Thoracic aorta (tissue), 2 donors: ENCODE results near the gene TBX4. TPM values are rescaled to one million over a fixed set of nuclear protein-coding genes. Genes with fewer than 3 reads are reported as not detected.
A peak's percentile ranks its signal among the peaks of the same experiment; 100 is the strongest.

ENCODE experiments used
- ATAC-seq: fragments of 150-250 bp; one replicate; pipeline ENCODE4 v1.8.0; 2017; ENCODE audit warnings: low read depth; ENCODE audit not compliant: insufficient number of reproducible peaks, low FRiP score
- DNase-seq: peaks from one replicate; pipeline ENCODE4 v3.0.0-alpha.2; 2020; ENCODE audit warnings: low spot score
- H3K27ac ChIP-seq, 2 donors: fragments of 200-600 bp; sonication (generic); 1 replicate in 1 of 2; 2 replicates in 1 of 2; pipeline ENCODE4 v1.5.1; 2016; ENCODE audit warnings: mild to moderate bottlenecking in 2 of 2, moderate library complexity in 2 of 2
- H3K27me3 ChIP-seq: fragments of 200-600 bp; sonication (generic); replicated peaks from 2 replicates; pipeline ENCODE4 v1.6.0; 2016; ENCODE audit warnings: mild to moderate bottlenecking; ENCODE audit not compliant: insufficient read depth
- H3K36me3 ChIP-seq: fragments of 200-600 bp; sonication (generic); one replicate; pipeline ENCODE4 v1.5.1; 2016
- H3K4me1 ChIP-seq, 2 donors: fragments of 200-600 bp; sonication (generic); 1 replicate in 1 of 2; 2 replicates in 1 of 2; pipeline versions ENCODE4 v1.5.1 to v1.6.0; 2016; ENCODE audit warnings: low read depth in 2 of 2, mild to moderate bottlenecking in 1 of 2; ENCODE audit not compliant: control insufficient read depth in 1 of 2
- H3K4me3 ChIP-seq: fragments of 200-600 bp; sonication (generic); 2 replicates; pipeline ENCODE4 v1.5.1; 2016; ENCODE audit warnings: mild to moderate bottlenecking
- H3K9me3 ChIP-seq: fragments of 200-600 bp; sonication (generic); 2 replicates; pipeline ENCODE4 v1.5.1; 2016
- total RNA-seq, 2 donors: library from RNA; depleted of rRNA; stranded (reverse); fragments of >200 nt; gene quantifications; one replicate each; pipeline versions ENCODE4 v1.1.0 to v1.2.3, GENCODE V29; 2016
- TF ChIP-seq, protein P1 (sequence below): fragments of 200-600 bp; sonication (generic); IDR thresholded peaks from one replicate; pipeline ENCODE4 v1.5.1; 2019; ENCODE audit warnings: antibody characterized with exemption

TBX4 gene
- total RNA-seq, 2 donors from 2014 or later, result not detected

DNA sequence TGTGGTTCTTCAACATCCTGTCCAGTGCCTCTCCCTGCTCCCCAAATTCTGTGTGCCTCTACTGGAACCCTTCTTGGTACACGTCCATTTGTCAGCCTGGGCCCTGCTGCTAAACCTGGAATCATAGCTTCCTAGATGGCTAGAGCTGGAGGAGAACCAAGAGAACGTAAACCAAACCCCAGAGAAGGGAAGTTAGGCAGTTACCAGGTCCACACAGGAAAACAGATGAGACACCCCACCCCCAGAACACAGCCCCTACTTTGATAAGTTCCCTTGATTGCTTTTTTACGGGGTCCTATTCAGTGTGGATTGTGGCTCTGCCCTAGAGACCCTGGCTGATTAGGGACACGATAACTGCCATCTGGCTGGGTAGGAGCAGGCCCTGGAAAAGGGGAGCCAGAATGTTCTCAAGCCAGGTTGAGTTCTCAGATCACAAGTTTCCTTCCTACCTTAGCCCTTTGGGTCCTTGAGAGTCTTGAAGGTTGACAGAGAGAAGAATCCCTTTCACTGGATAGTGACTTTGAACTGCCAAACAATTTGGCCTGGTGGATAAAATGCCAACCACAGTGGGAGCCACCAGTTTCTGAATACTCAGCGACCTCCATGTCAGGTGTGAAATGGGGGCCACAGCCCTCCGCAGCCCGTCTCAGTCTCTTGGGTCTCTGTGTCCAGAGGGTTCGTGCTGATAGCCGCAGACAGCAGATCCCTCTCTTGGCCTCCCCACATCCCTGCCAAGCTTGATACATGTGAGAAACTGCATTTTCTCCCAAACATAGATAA is 7.9 kb downstream of the TBX4 start:
- TF ChIP-seq, protein P1, sequence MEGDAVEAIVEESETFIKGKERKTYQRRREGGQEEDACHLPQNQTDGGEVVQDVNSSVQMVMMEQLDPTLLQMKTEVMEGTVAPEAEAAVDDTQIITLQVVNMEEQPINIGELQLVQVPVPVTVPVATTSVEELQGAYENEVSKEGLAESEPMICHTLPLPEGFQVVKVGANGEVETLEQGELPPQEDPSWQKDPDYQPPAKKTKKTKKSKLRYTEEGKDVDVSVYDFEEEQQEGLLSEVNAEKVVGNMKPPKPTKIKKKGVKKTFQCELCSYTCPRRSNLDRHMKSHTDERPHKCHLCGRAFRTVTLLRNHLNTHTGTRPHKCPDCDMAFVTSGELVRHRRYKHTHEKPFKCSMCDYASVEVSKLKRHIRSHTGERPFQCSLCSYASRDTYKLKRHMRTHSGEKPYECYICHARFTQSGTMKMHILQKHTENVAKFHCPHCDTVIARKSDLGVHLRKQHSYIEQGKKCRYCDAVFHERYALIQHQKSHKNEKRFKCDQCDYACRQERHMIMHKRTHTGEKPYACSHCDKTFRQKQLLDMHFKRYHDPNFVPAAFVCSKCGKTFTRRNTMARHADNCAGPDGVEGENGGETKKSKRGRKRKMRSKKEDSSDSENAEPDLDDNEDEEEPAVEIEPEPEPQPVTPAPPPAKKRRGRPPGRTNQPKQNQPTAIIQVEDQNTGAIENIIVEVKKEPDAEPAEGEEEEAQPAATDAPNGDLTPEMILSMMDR, result no peak
- peaks cover 24% of the 10 kb centered on the region for H3K27me3 ChIP-seq
- peaks cover 3 to 9% of the 10 kb centered on the region in 2 donors for H3K4me1 ChIP-seq
- no peak for DNase-seq
- H3K27ac ChIP-seq, result no peak overlapping the region
- H3K4me3 ChIP-seq, result no peak overlapping the region
- no peaks in the 10 kb centered on the region for H3K36me3 ChIP-seq
- H3K9me3 ChIP-seq, result no peaks in the 10 kb centered on the region
- ATAC-seq, result no peak

- no peaks in the 10 kb centered on the region for H3K9me3 ChIP-seq
- ATAC-seq (no peak), DNase-seq (no peak)
- TF ChIP-seq, protein P1, result no peak
- H3K4me3 ChIP-seq, result no peak overlapping the region
- peaks cover 19% of the 10 kb centered on the region for H3K27me3 ChIP-seq
- no peak overlapping the region for H3K27ac ChIP-seq
- no peaks in the 10 kb centered on the region for H3K36me3 ChIP-seq
- peaks cover 3 to 9% of the 10 kb centered on the region in 2 donors for H3K4me1 ChIP-seq
Measured at GRCh38 chr17:61460796-61461585, 8.8 kb downstream of the TBX4 start.

DNA sequence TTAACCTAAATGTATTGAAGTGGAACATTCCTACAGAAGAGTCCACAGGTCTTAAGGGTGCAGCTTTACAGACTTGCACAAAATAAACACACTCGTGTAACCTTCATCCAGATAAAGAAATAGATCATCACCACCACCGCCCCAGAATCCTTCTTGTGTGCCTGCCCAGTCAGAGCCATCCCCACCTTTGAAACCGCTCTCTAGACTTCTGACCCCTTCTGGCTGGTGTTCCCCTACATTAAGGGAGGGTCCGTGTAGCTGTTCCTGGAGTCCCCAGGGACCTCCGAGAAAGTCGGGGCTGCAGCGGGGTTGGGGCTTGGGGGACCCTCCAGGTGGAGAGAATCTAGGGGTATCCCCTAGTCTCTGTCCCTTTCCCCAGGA is 9.4 kb downstream of the TBX4 start:
- TF ChIP-seq, protein P1, result no peak
- DNase-seq (no peak), ATAC-seq (no peak)
- no peaks in the 10 kb centered on the region for H3K36me3 ChIP-seq
- H3K27ac ChIP-seq, result no peak overlapping the region
- no peaks in the 10 kb centered on the region for H3K9me3 ChIP-seq
- H3K4me3 ChIP-seq, result peak overlapping the region; percentile 41
- H3K4me1 ChIP-seq, result peaks cover 3 to 9% of the 10 kb centered on the region in 2 donors
- peaks cover 19% of the 10 kb centered on the region for H3K27me3 ChIP-seq

- peaks cover 15% of the 10 kb centered on the region for H3K27me3 ChIP-seq
- TF ChIP-seq, protein P1, result no peak
Measured at GRCh38 chr17:61461967-61462718, 9.9 kb downstream of the TBX4 start.

More at GRCh38 chr17:61461967-61462718, 9.9 kb downstream of the TBX4 start:
- ATAC-seq, result no peak
- Histone ChIP-seq H3K4me3 (peak overlapping the region; percentile 41), H3K36me3 (no peaks in the 10 kb centered on the region), H3K9me3 (no peaks in the 10 kb centered on the region), H3K27ac (no peak overlapping the region), H3K4me1 (peaks cover 3 to 9% of the 10 kb centered on the region in 2 donors)
- DNase-seq, result no peak
